Activated CD4-positive, alpha-beta T cell treated with anti-CD3 and anti-CD28 coated beads for 24 hours (primary cell): ENCODE measurements around the gene SAMM50.
A peak's percentile ranks its signal among the peaks of the same experiment; 100 is the strongest.

Experiments used
- DNase-seq, 2 donors: peaks; one replicate each; pipeline ENCODE4 v3.0.0-alpha.2; 2020; ENCODE audit warnings: low read depth in 2 of 2

SAMM50 gene

GRCh38 chr22:43955040-43955882, at the start of gene SAMM50:
TSS of gene SAMM50 (plus strand) at chr22:43955442. CDS start at chr22:43955578, 136 bp downstream.
- DNase-seq = peak; percentile 77 to 85

DNA sequence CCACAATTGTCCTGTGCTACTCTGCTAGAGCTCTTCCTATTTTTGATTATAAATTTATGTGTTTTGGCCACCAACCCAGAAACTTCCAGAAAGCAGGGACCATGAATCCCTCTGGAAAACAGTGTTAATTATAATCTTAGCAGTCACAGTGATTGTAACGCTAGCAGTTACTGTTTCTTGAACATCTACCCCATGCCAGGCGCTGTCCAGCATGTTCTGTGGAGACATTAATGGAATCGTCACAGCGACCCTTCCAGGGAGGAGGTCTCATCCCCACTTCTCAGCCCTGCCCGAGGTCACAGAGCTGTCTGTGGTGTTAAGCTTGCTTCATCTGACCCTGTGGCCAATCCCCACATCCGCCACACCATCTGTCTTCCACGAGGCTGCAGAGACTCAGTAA, 49.6 kb upstream of the SAMM50 start:
- DNase-seq = no peak

DNA sequence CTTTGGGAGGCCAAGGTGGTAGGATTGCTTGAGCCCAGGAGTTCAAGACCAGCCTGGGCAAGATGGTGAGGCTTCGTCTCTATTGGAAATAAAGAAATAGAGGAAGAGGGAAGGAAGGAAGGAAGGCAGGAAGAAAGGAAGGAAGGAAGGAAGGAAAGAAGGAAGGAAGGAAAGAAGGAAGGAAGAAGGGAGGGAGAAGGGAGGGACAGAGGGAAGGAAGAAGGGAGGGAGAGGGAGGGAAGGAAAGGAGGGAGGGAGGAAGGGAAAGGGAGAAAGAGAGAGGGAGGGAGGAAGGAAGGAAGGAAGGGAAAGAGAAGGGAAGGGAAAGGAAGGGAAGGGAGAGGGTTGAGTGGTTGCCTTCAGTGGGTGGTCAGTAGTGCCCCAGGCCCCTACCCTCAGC, 45.5 kb upstream of the SAMM50 start:
- DNase-seq = no peak

- no peak for DNase-seq
Measured at GRCh38 chr22:43910178-43910695, 45.0 kb upstream of the SAMM50 start.

GRCh38 chr22:43911351-43911750, 43.9 kb upstream of the SAMM50 start:
- no peak for DNase-seq

- DNase-seq = no peak
Measured at GRCh38 chr22:43917521-43917920, 37.7 kb upstream of the SAMM50 start.

GRCh38 chr22:43919106-43919973, 35.9 kb upstream of the SAMM50 start:
- no peak for DNase-seq

GRCh38 chr22:43921370-43921769, 33.9 kb upstream of the SAMM50 start:
- DNase-seq = no peak

DNA sequence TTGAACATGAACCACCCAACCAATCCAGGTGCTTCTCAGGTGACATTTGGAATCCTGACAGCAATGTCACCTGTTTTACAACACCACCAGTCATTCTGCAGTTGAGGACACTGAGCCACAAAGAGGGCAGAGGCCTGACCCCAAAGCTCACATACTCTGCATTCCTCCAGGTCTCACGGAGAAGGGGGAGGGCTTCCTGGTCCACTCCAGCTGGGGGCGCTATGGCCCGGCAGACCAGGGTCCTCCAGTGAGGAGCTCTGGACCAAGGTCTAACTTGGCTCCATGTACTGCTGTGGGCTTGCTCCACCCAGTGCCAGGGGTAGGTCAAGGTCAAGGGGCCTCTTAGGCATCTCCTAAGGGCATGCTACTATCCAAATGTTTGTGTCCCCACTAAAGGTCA, 33.1 kb upstream of the SAMM50 start:
- DNase-seq = no peak

- no peak for DNase-seq
Measured at GRCh38 chr22:43923191-43923590, 32.1 kb upstream of the SAMM50 start.

DNA sequence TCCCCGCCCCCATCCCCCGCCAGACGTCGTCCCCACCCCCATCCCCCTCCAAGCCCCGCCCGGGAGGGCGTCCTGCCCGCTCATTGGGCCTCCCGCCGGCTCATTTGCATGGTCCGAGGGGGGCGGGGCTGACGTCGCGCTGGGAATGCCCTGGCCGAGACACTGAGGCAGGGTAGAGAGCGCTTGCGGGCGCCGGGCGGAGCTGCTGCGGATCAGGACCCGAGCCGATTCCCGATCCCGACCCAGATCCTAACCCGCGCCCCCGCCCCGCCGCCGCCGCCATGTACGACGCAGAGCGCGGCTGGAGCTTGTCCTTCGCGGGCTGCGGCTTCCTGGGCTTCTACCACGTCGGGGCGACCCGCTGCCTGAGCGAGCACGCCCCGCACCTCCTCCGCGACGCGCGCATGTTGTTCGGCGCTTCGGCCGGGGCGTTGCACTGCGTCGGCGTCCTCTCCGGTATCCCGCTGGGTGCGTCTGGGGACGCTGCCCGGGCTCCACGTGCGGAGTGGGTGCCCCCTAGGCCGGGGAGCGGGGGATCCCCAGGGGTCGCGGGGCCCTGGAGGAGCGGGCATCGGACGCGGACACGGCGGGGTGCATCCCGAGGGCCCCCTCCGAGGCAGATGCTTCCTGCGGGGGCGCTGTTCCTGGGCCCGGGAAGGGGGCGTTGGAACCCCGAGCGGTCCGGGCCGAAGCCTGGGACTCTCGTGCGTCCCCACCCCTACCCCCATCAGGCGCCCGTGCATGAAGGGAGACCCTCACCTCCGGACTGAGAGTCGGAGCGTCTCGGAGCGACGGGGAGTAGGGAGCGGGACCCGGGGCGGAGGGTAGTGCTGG, 31.4 kb upstream of the SAMM50 start, which contains the start of gene PNPLA3:
Gene PNPLA3 (plus strand): TSS at position 175 of the 834 bp plus-strand sequence. CDS start 107 bp downstream, at position 282.
- DNase-seq = peak; percentile 68 to 76

GRCh38 chr22:43924877-43925276, 30.4 kb upstream of the SAMM50 start:
- no peak for DNase-seq

DNA sequence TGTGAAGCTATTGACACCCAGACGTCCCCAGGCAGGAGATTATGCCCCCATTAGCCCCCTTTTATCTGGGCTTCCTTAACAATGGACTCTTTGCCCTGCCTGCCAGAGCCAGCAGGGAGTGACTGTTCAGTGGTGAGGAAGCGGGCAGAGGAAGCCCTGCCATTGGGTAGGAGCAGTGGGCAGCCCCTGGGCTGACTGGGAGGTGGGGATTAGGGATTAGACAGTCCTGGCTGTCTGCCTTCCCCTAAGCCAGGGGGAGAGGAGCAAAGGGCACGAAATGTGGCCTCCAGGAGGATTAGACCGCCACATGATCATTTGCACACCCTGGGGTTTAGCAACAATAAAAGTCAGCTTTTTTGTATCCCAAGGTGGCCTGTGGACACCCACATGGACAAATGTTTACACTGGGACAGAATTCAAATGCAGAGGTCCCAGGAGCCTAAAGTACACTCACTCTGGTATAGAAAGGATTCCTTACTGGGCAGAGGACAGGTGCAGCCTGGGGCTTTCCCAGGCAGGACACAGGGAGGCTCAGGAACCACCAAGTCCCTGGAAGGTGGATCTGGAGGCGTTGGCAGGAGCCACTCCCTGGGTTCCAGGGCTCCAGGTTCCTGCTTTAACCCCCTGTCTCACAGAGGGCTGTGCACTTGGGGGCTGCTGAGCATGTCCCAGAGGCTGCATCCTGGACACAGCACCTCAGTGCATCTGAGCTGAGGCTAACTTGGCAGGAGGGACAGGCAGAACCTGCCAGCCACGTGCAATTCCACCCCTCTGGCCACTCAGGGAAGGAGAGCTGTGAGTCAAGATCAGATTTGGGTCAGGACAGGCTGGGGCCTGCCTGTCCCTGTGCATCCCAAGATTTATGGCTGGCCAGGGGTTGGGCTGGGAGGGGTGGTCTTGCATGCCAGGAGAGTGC, 29.6 kb upstream of the SAMM50 start:
- no peak for DNase-seq

DNA sequence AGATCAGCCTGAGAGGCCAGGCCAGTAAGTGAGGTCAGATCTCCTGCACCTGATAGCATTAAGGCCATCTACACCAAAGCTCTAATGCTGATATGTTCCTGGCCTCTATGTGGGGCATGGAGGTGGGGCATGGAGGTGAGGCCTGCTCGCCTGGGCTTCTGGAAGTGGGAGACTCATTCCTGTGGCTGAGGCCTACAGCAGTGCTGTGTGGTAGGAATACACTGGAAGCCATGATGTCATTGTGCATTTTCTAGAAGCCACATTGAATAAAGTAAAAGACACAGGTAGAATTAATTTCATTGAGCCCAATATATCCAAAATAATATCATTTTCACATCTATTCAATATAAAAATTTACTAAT, 28.9 kb upstream of the SAMM50 start:
- DNase-seq = no peak

DNA sequence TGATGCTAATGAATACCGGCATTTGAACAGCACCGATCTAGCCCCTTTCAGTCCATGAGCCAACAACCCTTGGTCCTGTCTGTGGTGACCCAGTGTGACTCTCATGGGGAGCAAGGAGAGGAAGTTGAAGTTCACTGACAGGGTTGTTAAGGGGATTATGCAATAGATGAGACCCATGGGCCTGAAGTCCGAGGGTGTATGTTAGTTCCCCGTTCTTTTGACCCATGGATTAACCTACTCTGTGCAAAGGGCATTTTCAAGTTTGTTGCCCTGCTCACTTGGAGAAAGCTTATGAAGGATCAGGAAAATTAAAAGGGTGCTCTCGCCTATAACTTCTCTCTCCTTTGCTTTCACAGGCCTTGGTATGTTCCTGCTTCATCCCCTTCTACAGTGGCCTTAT, 26.8 kb upstream of the SAMM50 start:
- DNase-seq = no peak

DNA sequence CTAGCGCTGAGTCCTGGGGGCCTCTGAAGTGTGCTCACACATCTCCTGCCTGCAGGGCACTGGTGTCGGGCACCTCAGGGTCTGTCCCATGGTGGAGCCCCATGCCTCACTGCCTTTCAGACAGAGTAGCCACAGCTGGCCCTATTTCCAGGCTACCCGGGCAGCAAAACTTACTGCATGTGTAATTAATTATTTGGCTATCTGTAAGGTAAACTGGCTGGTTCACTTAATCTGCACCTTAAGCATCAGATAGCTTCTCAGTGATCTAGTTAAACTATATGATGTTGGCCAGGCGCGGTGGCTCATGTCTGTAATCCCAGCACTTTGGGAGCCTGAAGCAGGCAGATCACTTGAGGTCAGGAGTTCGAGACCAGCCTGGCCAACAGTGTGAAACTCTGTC, 26.3 kb upstream of the SAMM50 start:
- no peak for DNase-seq

DNA sequence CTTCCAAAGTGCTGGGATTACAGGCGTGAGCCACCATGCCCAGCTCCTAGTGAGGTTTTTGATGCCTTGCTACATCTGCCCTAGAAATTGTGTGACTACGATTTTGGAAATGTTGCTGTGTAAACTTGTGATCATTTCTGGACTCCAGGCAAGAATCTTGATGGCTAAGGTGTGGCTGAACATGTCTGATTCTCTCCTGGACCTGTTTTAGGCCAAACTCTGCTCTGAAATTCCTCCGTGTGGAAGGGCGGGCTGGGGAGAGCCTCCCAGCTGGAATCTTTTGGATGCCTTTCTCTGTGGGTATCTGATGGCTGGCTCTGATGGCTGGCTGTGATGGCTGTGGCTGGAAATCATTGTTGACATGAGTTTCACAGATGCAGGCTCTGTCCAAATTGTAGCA, 23.5 kb upstream of the SAMM50 start:
- DNase-seq = no peak

- DNase-seq = no peak
Measured at GRCh38 chr22:43941449-43941848, 13.8 kb upstream of the SAMM50 start.

DNA sequence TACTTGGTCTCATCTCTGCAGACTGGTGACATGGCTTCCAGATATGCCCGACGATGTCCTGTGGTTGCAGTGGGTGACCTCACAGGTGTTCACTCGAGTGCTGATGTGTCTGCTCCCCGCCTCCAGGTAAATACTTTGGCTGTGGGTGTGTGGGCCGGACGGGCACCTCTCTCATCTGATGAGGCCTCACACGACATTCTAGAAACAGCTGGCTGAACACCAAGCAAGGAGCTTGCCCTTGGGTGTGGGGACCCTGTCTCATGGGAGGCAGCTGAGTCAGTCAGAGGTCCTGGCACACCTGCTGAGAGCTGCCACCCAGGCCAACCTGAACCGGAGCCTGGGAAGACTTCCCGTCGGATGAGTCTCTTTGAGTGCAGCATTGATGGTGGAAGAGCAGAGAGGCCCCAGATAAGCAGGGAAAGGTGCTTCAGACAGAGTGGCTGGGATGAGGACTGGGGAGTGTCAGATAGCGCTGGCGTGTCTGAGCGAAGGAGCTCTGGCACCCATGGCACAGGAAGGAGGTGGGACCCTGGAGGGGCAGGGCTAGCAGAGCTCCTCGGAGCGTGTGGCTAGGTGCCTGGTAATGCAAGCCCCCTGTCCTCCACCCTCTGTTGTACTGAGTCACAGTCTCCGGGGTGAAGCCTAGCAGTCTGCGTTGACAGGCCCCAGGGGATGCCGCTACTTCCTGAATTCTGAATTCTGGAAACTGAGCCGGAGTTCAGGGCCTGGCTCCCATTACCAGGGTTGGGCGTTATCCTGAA, 10.4 kb upstream of the SAMM50 start:
- no peak for DNase-seq
